Right lung (tissue), 5 donors: ENCODE measurements around the gene PSMB11. TPM values are rescaled to one million over a fixed set of nuclear protein-coding genes. Genes with fewer than 3 reads are reported as not detected.

Source experiments
- DNase-seq, 2 donors: peaks; one replicate each; pipeline ENCODE4 v3.0.0-alpha.2; 2013
- polyA plus RNA-seq, 5 donors: library from polyadenylated mRNA; unstranded; fragments of 120-200 nt; gene quantifications; one replicate each; pipeline versions ENCODE4 v1.2.1 to v1.2.3, GENCODE V29; 2013; ENCODE audit warnings: inconsistent platforms in 1 of 5, low replicate concordance in 1 of 5; ENCODE audit not compliant: insufficient read length in 5 of 5, insufficient read depth in 1 of 5

Gene PSMB11
- polyA plus RNA-seq, 5 donors: not detected

DNA sequence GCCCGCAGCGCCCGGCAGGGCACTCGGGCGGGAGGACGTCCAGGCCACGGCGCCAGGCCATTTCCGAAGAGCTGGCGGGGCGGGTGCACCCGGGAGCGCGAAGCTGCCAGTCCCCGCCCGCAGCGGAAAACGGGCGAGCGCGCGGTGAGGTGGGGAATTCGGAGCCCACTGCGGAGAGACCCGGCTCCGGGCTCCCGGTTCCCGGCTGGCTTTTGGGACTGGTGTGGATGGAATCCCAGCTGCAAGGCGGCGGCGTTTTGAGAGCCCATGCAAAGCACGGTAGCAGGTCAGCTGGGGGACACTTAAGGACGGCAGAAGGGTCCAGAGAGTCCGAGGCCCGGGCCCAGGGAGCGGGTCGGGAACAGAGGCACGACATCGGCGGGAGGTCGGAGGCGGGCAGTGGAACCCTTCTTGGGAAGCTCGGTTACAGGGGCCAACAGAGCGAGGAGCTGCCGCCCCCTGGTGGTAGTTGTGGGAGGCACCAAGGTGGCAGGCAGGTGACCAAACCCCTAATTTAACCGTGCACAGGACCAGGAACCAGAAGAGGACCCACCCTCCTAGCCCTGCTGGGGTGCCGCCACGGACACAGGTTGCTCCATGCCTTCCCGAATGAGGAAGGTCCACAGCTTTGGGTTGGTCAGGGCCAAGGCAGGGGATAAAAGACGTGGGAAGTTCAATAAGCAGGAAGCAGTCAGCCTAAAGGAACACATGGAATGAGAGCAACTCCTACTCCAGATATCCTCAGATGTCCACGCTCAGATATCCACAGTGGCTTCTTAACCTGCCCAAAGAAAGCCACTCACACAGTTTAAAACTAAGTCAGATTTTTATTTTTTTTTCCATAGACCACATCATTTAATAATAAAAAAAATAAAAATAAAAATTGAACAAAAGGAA is 16.0 kb downstream of the PSMB11 start:
- peak; percentile 80 to 88 for DNase-seq

DNA sequence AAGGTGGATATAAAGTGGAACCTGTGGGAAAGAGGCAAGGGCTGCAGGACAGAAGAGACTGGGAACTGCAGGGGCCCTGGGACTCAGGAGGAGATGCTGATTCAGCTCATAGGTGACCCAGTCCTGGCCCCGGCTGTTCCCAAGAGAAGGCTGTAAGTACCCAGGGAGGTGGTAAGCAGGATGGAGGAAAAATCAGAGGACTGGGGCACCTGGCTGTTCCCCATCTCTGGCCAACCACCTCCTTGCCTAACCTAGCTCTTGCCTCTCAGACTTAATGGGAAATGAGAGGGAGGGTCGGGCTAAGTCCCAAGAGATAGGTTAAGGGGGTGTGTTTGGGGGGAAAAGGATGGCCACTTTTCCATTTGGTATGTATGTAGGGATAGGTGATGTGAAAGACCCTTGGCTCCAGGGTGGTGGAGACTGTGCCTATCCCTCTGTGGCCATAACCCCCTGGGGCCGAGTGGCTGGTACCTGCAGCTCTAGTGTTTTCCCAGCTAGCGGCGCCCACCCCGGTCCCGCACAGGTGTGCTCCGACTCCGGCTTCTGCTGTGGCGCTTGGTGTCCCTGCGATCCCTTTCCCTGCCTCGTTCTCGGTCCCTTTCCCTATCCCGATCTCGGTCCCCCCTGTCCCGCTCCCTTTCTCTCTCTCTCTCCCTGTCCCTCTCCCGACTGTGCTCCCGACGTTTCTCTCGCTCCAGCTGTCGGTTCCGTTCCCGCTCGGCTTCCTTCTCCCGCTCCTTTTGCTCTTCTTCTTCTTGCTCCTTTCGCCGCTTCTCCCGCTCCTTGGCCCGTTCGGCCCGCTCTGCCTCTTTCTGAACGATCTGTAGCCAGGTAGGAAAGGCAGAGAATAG is 16.9 kb downstream of the PSMB11 start:
- no peak for DNase-seq

DNA sequence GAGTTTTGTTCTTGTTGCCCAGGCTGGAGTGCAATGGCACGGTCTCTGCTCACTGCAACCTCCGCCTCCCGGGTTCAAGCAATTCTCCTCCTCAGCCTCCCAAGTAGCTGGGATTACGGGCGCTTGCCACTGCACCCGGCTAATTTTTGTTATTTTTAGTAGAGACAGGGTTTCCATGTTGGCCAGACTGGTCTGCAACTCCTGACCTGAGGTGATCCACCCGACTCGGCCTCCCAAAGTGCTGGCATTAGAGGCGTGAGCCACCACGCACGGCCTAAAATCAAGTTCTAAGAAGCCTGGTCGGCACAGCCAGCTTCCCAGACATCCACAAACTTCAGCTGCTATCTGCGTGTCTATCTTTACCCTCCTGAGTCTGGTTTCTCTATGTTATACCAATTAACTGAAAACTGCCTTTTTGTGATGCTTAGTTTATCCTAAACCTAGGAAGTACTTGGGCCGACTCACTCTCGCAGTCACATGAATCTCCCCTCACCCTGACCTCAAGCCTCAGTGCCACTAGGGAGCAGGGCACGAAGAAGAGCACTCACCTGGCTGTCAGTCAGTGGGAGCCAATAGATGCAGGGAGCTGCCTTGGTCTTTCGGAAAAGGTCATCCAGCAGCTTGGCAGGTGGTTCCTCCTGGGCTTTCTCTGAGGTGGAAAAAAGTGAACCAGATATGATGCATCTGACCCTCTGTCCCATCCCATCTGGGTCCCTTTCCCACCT is 18.7 kb downstream of the PSMB11 start:
- DNase-seq: no peak

- no peak for DNase-seq
Measured at GRCh38 chr14:23062002-23062401, 20.0 kb downstream of the PSMB11 start.

- no peak for DNase-seq
Measured at GRCh38 chr14:23063601-23064000, 21.6 kb downstream of the PSMB11 start.

DNA sequence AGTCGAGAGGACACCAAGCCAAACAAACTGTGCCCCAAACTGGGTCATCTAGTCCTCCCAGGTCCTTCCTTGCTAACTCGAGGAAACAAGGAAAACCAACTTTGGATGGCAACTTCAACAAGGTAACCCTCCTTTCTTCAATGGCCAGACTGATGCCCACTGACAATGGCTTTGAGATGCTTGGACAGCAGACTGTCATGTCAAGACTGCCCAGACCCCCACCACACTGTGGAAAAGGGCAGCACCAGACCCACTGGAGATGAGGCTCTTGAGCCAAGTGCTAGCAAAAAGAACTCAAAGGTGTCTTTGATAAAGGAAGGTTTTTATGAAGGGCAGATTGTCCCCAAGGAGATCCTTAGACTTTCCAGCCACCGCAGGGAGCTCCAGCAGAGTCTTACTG is 24.4 kb downstream of the PSMB11 start:
- no peak for DNase-seq

GRCh38 chr14:23066855-23067744 is 25.1 kb downstream of the PSMB11 start:
- no peak for DNase-seq

DNA sequence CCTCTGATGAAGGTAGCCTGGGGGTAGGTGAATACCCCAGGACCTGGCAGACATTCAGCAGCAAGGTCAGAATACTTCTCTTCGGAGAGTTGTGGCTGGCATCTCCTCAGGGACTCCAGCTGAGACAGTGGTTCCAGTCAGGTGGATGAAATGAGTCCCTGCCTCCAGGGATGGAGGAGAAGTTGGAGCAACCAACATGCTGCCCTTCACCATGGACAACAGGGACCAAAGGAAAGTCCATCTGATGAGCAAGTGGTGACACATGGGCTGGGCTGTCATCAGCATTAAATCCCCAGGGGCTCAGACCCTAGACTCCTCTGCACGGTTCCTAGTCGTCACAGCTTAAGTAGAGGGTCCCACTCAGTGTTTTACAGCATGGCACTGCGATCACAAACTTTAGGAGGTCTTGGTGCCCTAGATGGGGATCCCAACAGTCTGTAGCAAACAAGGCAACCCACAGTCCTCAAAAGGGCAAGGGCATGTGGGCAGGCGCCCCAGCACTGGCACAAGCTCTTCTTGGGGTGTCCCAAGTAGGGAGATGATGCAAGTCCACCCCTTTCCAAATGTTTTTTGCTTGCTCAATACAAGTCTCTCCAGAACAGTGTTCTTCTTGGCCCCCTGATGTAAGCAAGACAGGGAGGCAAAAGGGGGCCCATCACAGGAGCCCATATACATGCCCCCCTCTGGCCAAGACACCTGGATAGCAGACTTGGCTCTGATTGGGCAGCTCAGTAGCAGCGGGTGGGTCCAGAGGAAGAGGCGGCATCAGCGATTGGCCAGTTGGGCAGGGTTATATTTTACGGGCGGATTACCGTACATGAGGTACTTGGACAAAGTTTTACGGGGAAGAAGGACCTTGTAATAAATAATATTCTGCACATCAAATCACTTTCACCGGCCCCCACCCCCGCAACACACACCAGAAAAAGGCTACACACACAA is 26.1 kb downstream of the PSMB11 start:
- DNase-seq: no peak

DNA sequence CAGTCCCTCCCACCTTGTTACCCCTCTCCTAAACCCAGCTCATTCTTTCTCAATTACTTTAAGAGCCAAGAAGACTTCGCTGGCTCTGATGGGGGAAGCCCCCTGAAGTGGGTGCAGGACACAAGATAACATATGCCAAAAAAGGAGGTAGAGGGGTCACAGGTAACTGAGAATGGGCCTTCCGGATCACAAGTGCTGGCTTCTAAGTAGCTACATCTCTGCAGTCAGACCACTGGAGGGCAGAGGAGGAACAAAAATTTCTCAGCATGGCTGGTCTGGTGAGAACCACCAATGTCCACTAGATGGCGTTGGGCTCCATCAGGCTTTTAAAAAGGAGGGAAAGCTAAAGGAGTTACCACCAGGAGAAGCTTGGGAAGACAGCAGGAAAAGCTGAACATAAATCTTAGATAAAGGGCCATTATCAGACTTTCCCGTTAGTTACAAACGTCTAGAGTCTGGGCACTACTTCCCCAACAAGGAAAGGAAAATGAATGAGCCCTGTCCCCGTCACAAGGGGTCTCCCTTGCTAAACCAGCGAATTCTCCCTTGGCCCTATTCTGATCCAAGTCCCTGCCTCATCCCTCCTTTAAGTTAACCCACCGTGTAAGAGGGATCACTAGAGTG is 26.9 kb downstream of the PSMB11 start:
- peak; percentile 74 to 87 for DNase-seq

DNA sequence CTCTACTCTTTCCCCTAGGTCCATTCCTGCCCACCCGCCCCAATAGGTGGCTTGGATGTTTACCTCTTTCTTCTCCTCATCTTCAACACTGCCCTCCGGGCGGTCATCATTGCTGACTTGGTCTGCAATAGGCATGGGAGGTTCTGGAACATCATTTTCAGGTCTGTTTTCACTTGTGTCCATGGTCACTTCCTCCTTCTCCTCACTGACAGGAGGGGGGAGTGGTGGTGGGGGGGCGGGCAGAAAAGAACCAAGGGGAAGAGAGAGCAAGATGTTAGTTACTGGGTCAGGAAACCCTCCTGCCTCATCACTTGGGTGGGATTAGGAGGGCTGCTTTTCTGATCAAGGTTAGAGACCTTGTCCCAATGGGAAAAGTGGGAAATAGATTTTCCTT is 27.4 kb downstream of the PSMB11 start:
- no peak for DNase-seq

GRCh38 chr14:23070262-23071129 is 28.5 kb downstream of the PSMB11 start:
- DNase-seq: no peak

DNA sequence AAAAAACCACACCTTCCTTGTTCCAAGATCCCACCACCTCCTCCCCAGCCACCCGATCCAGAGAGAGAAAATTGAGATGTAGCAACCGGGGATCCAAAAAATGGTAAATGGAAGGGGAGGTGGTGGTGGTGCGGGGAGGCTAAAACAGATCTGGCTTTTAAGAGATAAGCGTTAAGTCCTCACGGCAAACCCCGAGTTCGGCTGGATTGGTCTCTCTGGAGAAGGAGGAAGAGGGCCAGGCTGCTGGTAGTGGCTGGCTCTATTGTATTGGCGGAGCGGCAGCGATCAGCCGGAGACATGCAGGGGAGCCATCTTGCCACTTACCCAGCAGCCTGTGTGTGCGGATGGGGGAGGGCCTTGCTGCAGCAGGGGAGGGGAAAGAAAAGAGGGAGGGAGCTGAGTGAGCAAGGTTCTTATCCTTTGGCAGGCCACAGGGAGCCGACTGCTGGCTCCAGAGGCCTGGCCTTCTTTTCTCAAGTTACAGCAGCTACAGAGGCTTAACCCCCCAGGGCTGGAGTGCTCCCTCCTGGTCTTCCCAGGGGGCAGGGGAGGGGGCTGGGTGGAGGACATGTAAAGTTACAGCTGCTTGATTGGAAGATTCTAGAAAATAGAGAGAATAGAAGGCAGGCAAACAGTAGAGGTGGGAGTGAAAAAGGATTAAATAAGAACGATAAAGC is 29.4 kb downstream of the PSMB11 start:
- peak; percentile 85 to 87 for DNase-seq

DNA sequence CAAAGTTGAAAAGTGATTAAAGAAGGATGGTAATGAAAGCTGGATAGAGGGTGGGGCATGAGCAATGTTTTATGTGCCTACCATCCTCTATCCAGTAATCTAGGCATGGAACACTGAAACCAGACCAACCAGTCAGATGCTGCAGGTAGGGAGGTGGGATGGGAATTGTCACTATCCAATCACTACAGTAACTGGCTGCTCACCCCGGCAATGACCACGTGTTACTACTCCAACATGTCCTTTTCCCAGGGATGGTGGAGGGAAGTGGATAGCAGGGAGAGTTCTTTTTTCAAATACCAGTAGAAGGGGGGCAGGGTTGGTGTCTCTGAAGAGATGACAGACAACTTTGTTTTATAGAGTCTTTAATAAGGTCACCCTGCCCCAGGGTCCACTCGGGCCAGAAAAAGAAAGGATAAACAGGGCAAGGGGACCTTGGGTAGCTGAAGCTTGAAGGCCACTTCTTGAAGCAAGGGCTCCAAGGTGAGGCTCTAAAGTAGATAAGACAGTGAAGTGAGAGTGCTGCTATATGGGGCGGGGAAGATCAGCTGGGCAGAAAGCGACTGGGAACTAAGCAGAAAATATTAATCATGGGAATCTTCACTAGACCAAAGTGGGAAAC is 30.0 kb downstream of the PSMB11 start:
- no peak for DNase-seq

- no peak for DNase-seq
Measured at GRCh38 chr14:23074906-23075305, 32.9 kb downstream of the PSMB11 start.

GRCh38 chr14:23076785-23077408 is 34.9 kb downstream of the PSMB11 start:
- DNase-seq: no peak

DNA sequence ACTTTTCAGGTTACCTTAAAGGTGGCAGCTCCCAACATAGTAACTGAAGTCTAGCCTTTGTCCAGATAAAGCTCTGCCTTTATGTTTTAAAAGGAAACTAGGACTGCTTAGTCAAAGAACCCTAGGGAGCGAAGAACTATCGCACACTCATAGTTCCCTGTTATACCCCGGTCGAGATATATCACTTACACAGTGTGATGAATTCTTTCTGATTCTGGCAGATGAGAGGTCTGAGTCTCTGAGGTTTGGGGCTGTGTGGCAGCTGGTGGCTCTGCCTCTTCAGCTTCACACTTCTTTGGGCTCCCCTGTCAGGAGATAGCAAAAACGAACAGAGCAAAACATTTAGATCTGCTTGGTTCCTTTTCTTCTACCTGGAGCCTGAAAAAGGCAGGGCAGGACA is 36.0 kb downstream of the PSMB11 start:
- DNase-seq: no peak

- DNase-seq: no peak
Measured at GRCh38 chr14:23078692-23079116, 36.7 kb downstream of the PSMB11 start.
